Natural killer cell (primary cell): ENCODE results near the gene MMRN1. TPM values are rescaled to one million over a fixed set of nuclear protein-coding genes. Genes with fewer than 3 reads are reported as not detected.

ENCODE experiments used
- ATAC-seq, 3 donors: fragments of 150-1000 bp in 2 of 3; fragments of 200-7000 bp in 1 of 3; cut with Tn5 transposase; 1 replicate in 1 of 3; 2 replicates in 2 of 3; pipeline ENCODE4 v1.10.0; 2021; ENCODE audit warnings: mild to moderate bottlenecking in 2 of 3, moderate library complexity in 2 of 3
- DNase-seq, 2 donors: peaks; one replicate each; pipeline versions ENCODE4 v3.0.0 to v3.0.0-alpha.2; 2013 to 2021; ENCODE audit warnings: mixed read lengths in 1 of 2
- H3K27ac ChIP-seq: one replicate; pipeline ENCODE4 v1.5.1; 2013; ENCODE audit warnings: mild to moderate bottlenecking, low read length
- H3K27me3 ChIP-seq: one replicate; pipeline ENCODE4 v1.6.1; 2013; ENCODE audit warnings: low read length; ENCODE audit not compliant: control insufficient read depth, insufficient read depth
- H3K36me3 ChIP-seq: one replicate; pipeline ENCODE4 v1.6.1; 2013; ENCODE audit warnings: low read length; ENCODE audit not compliant: control insufficient read depth, insufficient read depth
- H3K4me1 ChIP-seq: one replicate; pipeline ENCODE4 v1.6.1; 2013; ENCODE audit warnings: low read length; ENCODE audit not compliant: control insufficient read depth, insufficient read depth
- H3K4me3 ChIP-seq: one replicate; pipeline ENCODE4 v1.5.1; 2013; ENCODE audit warnings: low read length
- H3K9me3 ChIP-seq: one replicate; pipeline ENCODE4 v1.6.1; 2013; ENCODE audit warnings: low read length; ENCODE audit not compliant: control insufficient read depth, insufficient read depth
- H3K27ac Mint-ChIP-seq, 2 donors: one replicate each; pipeline ENCODE4 v1.8.0; 2022; ENCODE audit warnings: mild to moderate bottlenecking in 2 of 2, mixed read lengths in 2 of 2, moderate library complexity in 1 of 2
- H3K27me3 Mint-ChIP-seq, 2 donors: one replicate each; pipeline ENCODE4 v1.8.0; 2022; ENCODE audit warnings: low read depth in 2 of 2, mixed read lengths in 2 of 2
- H3K36me3 Mint-ChIP-seq: one replicate; pipeline ENCODE4 v1.8.0; 2022; ENCODE audit warnings: mixed read lengths
- H3K4me1 Mint-ChIP-seq, 2 donors: one replicate each; pipeline ENCODE4 v1.8.0; 2022; ENCODE audit warnings: mixed read lengths in 2 of 2
- H3K4me3 Mint-ChIP-seq: one replicate; pipeline ENCODE4 v1.8.0; 2022; ENCODE audit warnings: mild to moderate bottlenecking, moderate library complexity, mixed read lengths
- H3K9me3 Mint-ChIP-seq, 2 donors: one replicate each; pipeline ENCODE4 v1.8.0; 2022; ENCODE audit warnings: mixed read lengths in 2 of 2
- WGBS: methylation state at CpG from one replicate; pipeline ENCODE4 v1.1.7; 2013; ENCODE audit warnings: missing lambda C conversion rate; ENCODE audit not compliant: insufficient coverage; 5-methylcytosine and 5-hydroxymethylcytosine counted together
- intact Hi-C: fragments of 100-400 bp; cut with micrococcal nuclease; formaldehyde crosslinking; loops from one replicate; pipeline ENCODE4 v1.14.2; 2022
- total RNA-seq, 4 donors: library from RNA; stranded (reverse); fragments of 120-200 nt in 1 of 4; gene quantifications; one replicate each; pipeline versions ENCODE4 v1.2.3 to v1.2.4, GENCODE V29; 2013 to 2022
- TF ChIP-seq, protein P1 (sequence below): fragments of 200-600 bp; IDR thresholded peaks from one replicate; pipeline ENCODE4 v1.8.0; 2022; ENCODE audit warnings: antibody characterized with exemption

Gene MMRN1
- total RNA-seq, 3 donors from 2014 or later (not counting 1 experiment from before 2014, with no cell fraction given): 1.2 to 2.0 (median 1.8) TPM

DNA sequence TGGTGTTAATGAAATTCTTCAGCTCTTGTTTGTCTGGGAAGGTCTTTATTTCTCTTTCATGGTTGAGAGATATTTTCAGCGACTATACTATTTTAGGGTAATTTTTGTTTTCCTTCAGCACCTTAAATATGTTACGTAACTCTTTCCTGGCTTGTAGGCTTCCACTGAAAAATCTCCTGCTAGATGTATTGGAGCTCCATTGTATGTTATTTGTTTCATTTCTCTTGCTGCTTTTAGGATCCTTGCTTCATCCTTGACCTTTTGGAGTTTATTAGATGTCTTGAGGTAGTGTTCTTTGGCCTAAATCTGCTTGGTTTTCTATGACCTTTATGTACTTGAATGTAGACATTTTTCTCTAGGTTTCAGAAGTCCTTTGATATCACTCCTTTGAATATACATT lies 93.6 kb downstream of the MMRN1 start:
- H3K4me1 ChIP-seq: no peaks in the 10 kb centered on the region
- H3K27me3 ChIP-seq: no peaks in the 10 kb centered on the region
- no peaks in the 10 kb centered on the region for H3K9me3 ChIP-seq
- TF ChIP-seq, protein P1, sequence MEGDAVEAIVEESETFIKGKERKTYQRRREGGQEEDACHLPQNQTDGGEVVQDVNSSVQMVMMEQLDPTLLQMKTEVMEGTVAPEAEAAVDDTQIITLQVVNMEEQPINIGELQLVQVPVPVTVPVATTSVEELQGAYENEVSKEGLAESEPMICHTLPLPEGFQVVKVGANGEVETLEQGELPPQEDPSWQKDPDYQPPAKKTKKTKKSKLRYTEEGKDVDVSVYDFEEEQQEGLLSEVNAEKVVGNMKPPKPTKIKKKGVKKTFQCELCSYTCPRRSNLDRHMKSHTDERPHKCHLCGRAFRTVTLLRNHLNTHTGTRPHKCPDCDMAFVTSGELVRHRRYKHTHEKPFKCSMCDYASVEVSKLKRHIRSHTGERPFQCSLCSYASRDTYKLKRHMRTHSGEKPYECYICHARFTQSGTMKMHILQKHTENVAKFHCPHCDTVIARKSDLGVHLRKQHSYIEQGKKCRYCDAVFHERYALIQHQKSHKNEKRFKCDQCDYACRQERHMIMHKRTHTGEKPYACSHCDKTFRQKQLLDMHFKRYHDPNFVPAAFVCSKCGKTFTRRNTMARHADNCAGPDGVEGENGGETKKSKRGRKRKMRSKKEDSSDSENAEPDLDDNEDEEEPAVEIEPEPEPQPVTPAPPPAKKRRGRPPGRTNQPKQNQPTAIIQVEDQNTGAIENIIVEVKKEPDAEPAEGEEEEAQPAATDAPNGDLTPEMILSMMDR: no peak
- ATAC-seq (no peak), DNase-seq (no peak)
- no peak overlapping the region for H3K4me3 Mint-ChIP-seq
- H3K4me3 ChIP-seq: no peak overlapping the region
- no peaks in the 10 kb centered on the region for H3K36me3 Mint-ChIP-seq
- H3K4me1 Mint-ChIP-seq: no peaks in the 10 kb centered on the region
- no peaks in the 10 kb centered on the region for H3K36me3 ChIP-seq
- intact Hi-C loops: no loop called here
- no peak overlapping the region for H3K27ac ChIP-seq
- WGBS: 100% methylated on average over 2 of the region's 2 CpGs
- H3K9me3 Mint-ChIP-seq: peaks cover 0 to 4% of the 10 kb centered on the region in 2 donors
- H3K27me3 Mint-ChIP-seq: no peaks in the 10 kb centered on the region
- H3K27ac Mint-ChIP-seq: no peak overlapping the region

DNA sequence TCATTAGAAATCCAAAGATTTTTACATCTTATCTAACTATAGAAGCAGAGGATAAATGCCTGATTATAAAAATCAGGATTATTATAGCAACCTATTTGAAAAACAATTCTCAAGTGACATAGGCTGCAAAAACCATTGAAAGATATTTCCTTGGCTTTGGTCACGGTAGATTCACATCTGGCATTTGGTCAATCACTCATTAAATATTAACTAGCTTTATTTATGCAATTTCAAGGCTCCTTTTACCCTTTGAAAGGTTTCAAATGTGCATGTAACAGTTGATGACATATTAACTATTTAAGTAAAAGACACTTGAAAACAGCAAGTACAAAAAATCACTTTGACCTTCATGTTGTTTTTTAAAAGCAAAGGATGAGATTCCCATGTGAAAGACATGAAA lies 98.1 kb downstream of the MMRN1 start:
- H3K27ac Mint-ChIP-seq: no peak overlapping the region
- no peak overlapping the region for H3K4me3 Mint-ChIP-seq

DNA sequence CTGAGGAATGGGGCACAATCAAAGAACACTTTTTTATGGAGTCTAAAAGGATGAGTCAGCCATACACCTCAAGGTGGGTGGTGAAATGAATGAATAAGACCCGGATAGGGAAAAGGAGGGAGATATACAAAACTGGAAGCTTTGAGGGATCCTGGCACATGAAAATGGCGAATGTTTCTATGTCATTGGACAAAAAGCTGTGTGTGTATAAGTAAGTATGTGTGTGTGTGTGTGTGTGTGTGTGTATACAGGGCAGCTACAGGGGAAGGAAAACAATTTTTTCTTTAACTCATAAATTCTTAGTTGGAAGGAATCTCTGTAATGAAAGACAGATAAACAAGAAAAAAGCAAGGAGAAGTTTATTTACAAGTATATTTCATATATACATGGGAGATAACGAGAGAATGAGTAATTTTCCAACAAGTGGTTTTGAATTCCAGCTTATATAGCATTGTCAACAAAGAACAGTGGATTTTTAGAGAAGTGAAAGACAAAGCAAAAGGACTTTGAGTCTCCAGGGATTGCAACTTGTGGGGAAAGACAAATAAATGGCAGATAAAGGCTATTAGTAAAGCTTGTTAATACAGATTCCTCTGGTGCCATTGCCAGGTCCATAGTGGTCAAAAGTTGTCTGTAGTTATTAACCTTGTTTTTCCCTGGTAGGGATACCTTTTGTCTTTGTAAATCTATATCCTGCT lies 99.7 kb downstream of the MMRN1 start:
- Mint-ChIP-seq H3K9me3 (peaks cover 0 to 3% of the 10 kb centered on the region in 2 donors), H3K27me3 (peaks cover 4 to 5% of the 10 kb centered on the region in 2 donors), H3K36me3 (no peaks in the 10 kb centered on the region), H3K27ac (no peak overlapping the region), H3K4me3 (no peak overlapping the region), H3K4me1 (no peaks in the 10 kb centered on the region)
- Histone ChIP-seq H3K27ac (no peak overlapping the region), H3K36me3 (no peaks in the 10 kb centered on the region), H3K4me3 (no peak overlapping the region), H3K27me3 (no peaks in the 10 kb centered on the region), H3K4me1 (no peaks in the 10 kb centered on the region), H3K9me3 (no peaks in the 10 kb centered on the region)
- TF ChIP-seq, protein P1: no peak
- intact Hi-C loops: no loop called here
- WGBS: 83% methylated on average over 2 of the region's 3 CpGs
- ATAC-seq: no peak
- DNase-seq: no peak

More for the DNA sequence above, 98.1 kb downstream of the MMRN1 start:
- Mint-ChIP-seq H3K27me3 (no peaks in the 10 kb centered on the region), H3K4me1 (no peaks in the 10 kb centered on the region), H3K9me3 (peaks cover 0 to 4% of the 10 kb centered on the region in 2 donors), H3K36me3 (no peaks in the 10 kb centered on the region)
- no peaks in the 10 kb centered on the region for H3K36me3 ChIP-seq
- ATAC-seq: no peak
- no CpG with 5 or more reads among the region's 1 CpG for WGBS
- intact Hi-C loops: no loop called here
- no peak for DNase-seq
- no peaks in the 10 kb centered on the region for H3K27me3 ChIP-seq
- no peaks in the 10 kb centered on the region for H3K9me3 ChIP-seq
- TF ChIP-seq, protein P1: no peak
- no peak overlapping the region for H3K4me3 ChIP-seq
- H3K27ac ChIP-seq: no peak overlapping the region
- no peaks in the 10 kb centered on the region for H3K4me1 ChIP-seq

DNA sequence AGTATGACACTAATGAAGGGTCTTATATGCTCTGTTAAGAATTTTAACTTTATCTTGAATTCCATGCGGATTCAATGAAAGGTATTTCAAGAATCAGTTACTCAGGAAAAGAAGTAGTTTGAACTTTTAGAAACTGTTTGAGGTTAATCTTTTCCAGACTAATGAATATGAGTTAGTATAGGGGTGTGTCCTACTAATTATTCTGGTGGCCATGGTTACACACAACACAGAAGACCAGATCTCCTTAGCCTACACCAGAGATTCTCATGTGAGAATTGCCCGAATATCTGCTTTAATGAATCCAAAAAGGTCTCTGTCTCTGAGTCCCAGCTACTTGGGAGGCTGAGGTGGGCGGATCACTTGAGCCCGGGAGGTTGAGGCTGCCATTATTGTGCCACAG lies 100.4 kb downstream of the MMRN1 start:
- Histone ChIP-seq H3K36me3 (no peaks in the 10 kb centered on the region), H3K4me1 (no peaks in the 10 kb centered on the region), H3K9me3 (no peaks in the 10 kb centered on the region), H3K4me3 (no peak overlapping the region), H3K27me3 (no peaks in the 10 kb centered on the region), H3K27ac (no peak overlapping the region)
- intact Hi-C loops: no loop called here
- Mint-ChIP-seq H3K9me3 (peaks cover 0 to 3% of the 10 kb centered on the region in 2 donors), H3K4me1 (no peaks in the 10 kb centered on the region), H3K36me3 (no peaks in the 10 kb centered on the region), H3K27me3 (peaks cover 4 to 5% of the 10 kb centered on the region in 2 donors), H3K4me3 (no peak overlapping the region), H3K27ac (no peak overlapping the region)
- ATAC-seq (no peak), DNase-seq (no peak)
- TF ChIP-seq, protein P1: no peak
- WGBS: 94% methylated on average over 4 of the region's 4 CpGs
